A549 (cell line): Measurements from ENCODE around the gene TRPM6. TPM values are rescaled to one million over a fixed set of nuclear protein-coding genes. Genes with fewer than 3 reads are reported as not detected.

ENCODE experiments used
- ATAC-seq, 2 experiments: fragments of 200-7000 bp in 1 of 2; fragments of >200 bp in 1 of 2; cut with Nextera tagmentation in 1 of 2; cut with Tn5 transposase in 1 of 2; 3 replicates each; pipeline versions ENCODE4 v1.8.0 to v1.9.1; 2018 to 2020; ENCODE audit warnings: mild to moderate bottlenecking in 1 of 2, moderate library complexity in 1 of 2
- CTCF ChIA-PET: fragments of 300-600 bp; sonication (Branson Sonifier 250); formaldehyde crosslinking; extraction: SDS; loops from one replicate; lab custom pipeline; 2021; ENCODE audit warnings: antibody characterized with exemption, inconsistent platforms; lab: Yijun Ruan, JAX
- POLR2A ChIA-PET: fragments of 350-600 bp; formaldehyde crosslinking; extraction: SDS; loops from one replicate; lab custom pipeline; 2021; ENCODE audit warnings: antibody characterized with exemption, inconsistent platforms; lab: Yijun Ruan, JAX
- DNase-seq, 2 experiments: peaks; one replicate each; pipeline versions ENCODE4 v3.0.0 to v3.0.0-alpha.2; 2011 to 2016; ENCODE audit warnings: low read depth in 1 of 2, low spot score in 1 of 2
- FAIRE-seq: peaks from 2 replicates; lab custom pipeline; 2011; peaks lifted over from hg19 to GRCh38; lab: Jason Lieb, UNC
- H3K27ac ChIP-seq, 2 experiments: fragments of >200 bp; sonication (Bioruptor Twin); formaldehyde crosslinking; 3 replicates each; pipeline ENCODE4 v1.5.1; 2016 to 2017
- H3K4me1 ChIP-seq: fragments of >200 bp; sonication (Bioruptor Twin); formaldehyde crosslinking; 3 replicates; pipeline ENCODE4 v1.6.1; 2016
- H3K4me2 ChIP-seq: fragments of >200 bp; sonication (Bioruptor Twin); formaldehyde crosslinking; 3 replicates; pipeline ENCODE4 v1.6.1; 2016
- H3K4me3 ChIP-seq: fragments of >200 bp; sonication (Bioruptor Twin); formaldehyde crosslinking; 3 replicates; pipeline ENCODE4 v1.5.1; 2016
- H3K9me3 ChIP-seq: fragments of >200 bp; sonication (Bioruptor Twin); formaldehyde crosslinking; 3 replicates; pipeline ENCODE4 v1.6.1; 2016
- BHLHE40 ChIP-seq: IDR thresholded peaks from 2 replicates; pipeline ENCODE4 v1.6.1; 2012; ENCODE audit warnings: low read depth, low read length, inconsistent platforms
- CBX2 ChIP-seq: fragments of 200-600 bp; sonication (generic); IDR thresholded peaks from 2 replicates; pipeline ENCODE4 v1.6.1; 2016; ENCODE audit warnings: low read depth, mild to moderate bottlenecking, borderline replicate concordance
- CBX8 ChIP-seq: fragments of 200-600 bp; sonication (generic); IDR thresholded peaks from 2 replicates; pipeline ENCODE4 v1.6.1; 2016
- EHMT2 ChIP-seq: fragments of 200-600 bp; sonication (generic); IDR thresholded peaks from 2 replicates; pipeline ENCODE4 v1.6.1; 2016; ENCODE audit warnings: antibody characterized with exemption, low read depth, mild to moderate bottlenecking, moderate library complexity
- EP300 ChIP-seq, 2 experiments: fragments of >200 bp; sonication (Bioruptor Twin); formaldehyde crosslinking; IDR thresholded peaks; 2 replicates in 1 of 2; 3 replicates in 1 of 2; pipeline ENCODE4 v1.6.1; 2016 to 2017
- ESRRA ChIP-seq: fragments of 150-350 bp; IDR thresholded peaks from 2 replicates; pipeline ENCODE4 v1.6.1; 2014; ENCODE audit warnings: mild to moderate bottlenecking, low read length, borderline replicate concordance
- HOXA7 ChIP-seq: fragments of 250-450 bp; sonication (Bioruptor Pico); IDR thresholded peaks from 2 replicates; pipeline ENCODE4 v1.5.0; 2020; ENCODE audit warnings: mild to moderate bottlenecking, moderate library complexity
- HOXB5 ChIP-seq: fragments of 250-450 bp; sonication (Bioruptor Pico); IDR thresholded peaks from 2 replicates; pipeline ENCODE4 v1.5.0; 2020; ENCODE audit warnings: mild to moderate bottlenecking, moderate library complexity
- JUN ChIP-seq, 2 experiments: fragments of >200 bp; sonication (Bioruptor Twin); formaldehyde crosslinking; IDR thresholded peaks; 2 replicates in 1 of 2; 3 replicates in 1 of 2; pipeline ENCODE4 v1.6.1; 2016 to 2017
- JUNB ChIP-seq: fragments of >200 bp; sonication (Bioruptor Twin); formaldehyde crosslinking; IDR thresholded peaks from 2 replicates; pipeline ENCODE4 v1.6.1; 2016
- KDM1A ChIP-seq: fragments of 200-600 bp; sonication (generic); IDR thresholded peaks from 2 replicates; pipeline ENCODE4 v1.6.1; 2016; ENCODE audit warnings: low read depth, mild to moderate bottlenecking
- KDM5A ChIP-seq: fragments of 200-600 bp; sonication (generic); IDR thresholded peaks from 2 replicates; pipeline ENCODE4 v1.6.1; 2016; ENCODE audit warnings: antibody characterized with exemption, mild to moderate bottlenecking
- MYC ChIP-seq: IDR thresholded peaks from 2 replicates; pipeline ENCODE4 v1.6.1; 2012; ENCODE audit warnings: mild to moderate bottlenecking, inconsistent platforms, low read length, improper control_type of control experiment, borderline replicate concordance
- NFE2L2 ChIP-seq: fragments of 150-350 bp; conservative IDR thresholded peaks from 2 replicates; pipeline ENCODE4 v1.6.1; 2014; ENCODE audit warnings: low read length
- PHF8 ChIP-seq: fragments of 200-600 bp; sonication (generic); IDR thresholded peaks from 2 replicates; pipeline ENCODE4 v1.6.1; 2016; ENCODE audit warnings: low read depth, mild to moderate bottlenecking, antibody characterized with exemption, moderate library complexity, borderline replicate concordance
- RAD21 ChIP-seq, 2 experiments: fragments of >200 bp in 1 of 2; sonication (Bioruptor Twin) in 1 of 2; formaldehyde crosslinking in 1 of 2; IDR thresholded peaks in 1 of 2; conservative IDR thresholded peaks in 1 of 2; 2 replicates in 1 of 2; 3 replicates in 1 of 2; pipeline ENCODE4 v1.6.1; 2012 to 2018; ENCODE audit warnings: inconsistent platforms in 1 of 2
- RARB ChIP-seq: fragments of 250-450 bp; sonication (Bioruptor Pico); IDR thresholded peaks from 2 replicates; pipeline ENCODE4 v1.8.0; 2021; ENCODE audit warnings: mild to moderate bottlenecking, moderate library complexity
- SMC3 ChIP-seq: fragments of >200 bp; sonication (Bioruptor Twin); formaldehyde crosslinking; IDR thresholded peaks from 3 replicates; pipeline ENCODE4 v1.6.1; 2018; ENCODE audit warnings: inconsistent platforms
- ZNF302 ChIP-seq: fragments of 250-450 bp; sonication (Bioruptor Pico); IDR thresholded peaks from 2 replicates; pipeline ENCODE4 v1.9.0; 2021; ENCODE audit warnings: inconsistent platforms, mild to moderate bottlenecking, moderate library complexity
- ZSCAN20 ChIP-seq: fragments of 250-450 bp; sonication (Bioruptor Pico); IDR thresholded peaks from 2 replicates; pipeline ENCODE4 v1.8.0; 2022; ENCODE audit warnings: mild to moderate bottlenecking, moderate library complexity
- WGBS: methylation state at CpG from one replicate; pipeline ENCODE4 v1.1.6; 2017; ENCODE audit errors: missing lambda C conversion rate; 5-methylcytosine and 5-hydroxymethylcytosine counted together
- polyA plus RNA-seq, 4 experiments: library from polyadenylated mRNA; depleted of rRNA in 3 of 4; stranded (reverse); fragments of >200 nt; fragmentation: RNase III in 1 of 4; extraction: RNeasy Plus Mini Kit Qiagen cat#74134 plus additional on column Dnase treatment in 1 of 4; gene quantifications; 2 replicates in 3 of 4; 3 replicates in 1 of 4; pipeline ENCODE4 v1.2.3, GENCODE V29; 2011 to 2017
- TF ChIP-seq, protein P1 (sequence below): fragments of >200 bp; sonication (Bioruptor Twin); formaldehyde crosslinking; IDR thresholded peaks from 3 replicates; pipeline ENCODE4 v1.5.1; 2016
- TF ChIP-seq, protein P2 (sequence below): IDR thresholded peaks from 2 replicates; pipeline ENCODE4 v1.6.1; 2012
- TF ChIP-seq, protein P3 (sequence below): fragments of 450-650 bp; IDR thresholded peaks from 2 replicates; pipeline ENCODE4 v1.6.1; 2014; ENCODE audit warnings: antibody characterized with exemption
- TF ChIP-seq, protein P4 (sequence below): fragments of 150-350 bp; IDR thresholded peaks from 2 replicates; pipeline ENCODE4 v1.6.1; 2014; ENCODE audit warnings: low read depth, mild to moderate bottlenecking, low read length
- TF ChIP-seq, protein P5 (sequence below): IDR thresholded peaks from 2 replicates; pipeline ENCODE4 v1.6.1; 2012

Gene TRPM6
- polyA plus RNA-seq, 2 of the 4 experiments (the other 2 are of a cell fraction), result 1.5 to 2.1 TPM

DNA sequence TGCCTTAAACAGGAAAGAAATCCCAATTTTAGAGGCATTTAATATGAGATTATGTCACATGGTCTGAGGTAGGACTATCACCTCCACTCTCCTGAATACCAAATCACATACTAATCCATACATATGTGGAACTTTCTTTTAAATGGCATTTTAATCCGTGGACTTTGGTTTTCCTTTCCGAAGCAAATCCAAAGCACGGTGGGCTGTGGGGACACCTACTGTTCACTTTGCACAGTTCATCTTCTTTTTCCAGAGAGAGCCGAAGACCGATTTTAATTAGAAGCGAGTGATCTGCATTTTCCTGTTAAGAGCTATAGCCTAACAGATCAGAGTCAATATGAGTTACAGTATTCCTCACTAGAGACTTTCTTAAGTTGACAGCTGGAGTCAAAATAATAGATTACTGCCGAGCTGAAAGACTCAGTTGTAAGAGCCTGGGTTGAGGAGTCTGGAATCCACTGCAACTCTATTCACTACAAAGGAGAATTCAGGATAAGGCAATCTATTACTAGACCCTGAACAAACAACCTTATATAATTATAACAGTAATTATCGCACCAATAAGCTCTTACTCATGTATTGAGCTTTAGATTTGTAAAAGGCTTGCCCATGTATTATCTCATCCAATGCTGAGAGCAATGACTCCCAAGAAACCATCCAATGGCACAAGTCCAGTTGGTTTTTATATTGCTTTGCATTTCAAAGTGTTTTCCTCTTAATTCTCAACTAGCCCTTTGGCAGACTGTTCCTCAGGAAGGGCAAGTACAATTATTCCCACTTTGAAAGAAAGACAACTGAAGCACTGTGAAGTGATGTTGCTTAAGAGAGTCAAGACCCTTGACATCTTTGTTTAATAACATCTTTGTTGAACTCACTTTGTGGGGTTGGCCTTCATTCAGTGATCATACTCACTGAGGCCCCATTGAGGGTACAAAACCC is 144.7 kb downstream of the TRPM6 start:
- ChIA-PET CTCF (interaction anchor here (0.6 to 1.7 kb wide), 17 partner anchors 9 to 1543 kb away, joined by 3 to 9 read pairs (median 3); no protein-coding TSS in a partner anchor), POLR2A (no interaction called here)
- Histone ChIP-seq H3K4me1 (no peaks in the 10 kb centered on the region), H3K4me3 (no peak overlapping the region), H3K9me3 (no peaks in the 10 kb centered on the region), H3K4me2 (no peak overlapping the region; the same call in 2 of the 3 replicates), H3K27ac (no peak overlapping the region)
- FAIRE-seq, result peak; percentile 78
- ATAC-seq, result peak; percentile 68 to 70; a peak in 5 of 6 replicates
- WGBS, result 24% methylated on average over 8 of the region's 8 CpGs
- TF ChIP-seq CBX8, result no peak
- peak; percentile 47; the same call in 2 of the 3 replicates for TF ChIP-seq SMC3
- TF ChIP-seq, protein P1, sequence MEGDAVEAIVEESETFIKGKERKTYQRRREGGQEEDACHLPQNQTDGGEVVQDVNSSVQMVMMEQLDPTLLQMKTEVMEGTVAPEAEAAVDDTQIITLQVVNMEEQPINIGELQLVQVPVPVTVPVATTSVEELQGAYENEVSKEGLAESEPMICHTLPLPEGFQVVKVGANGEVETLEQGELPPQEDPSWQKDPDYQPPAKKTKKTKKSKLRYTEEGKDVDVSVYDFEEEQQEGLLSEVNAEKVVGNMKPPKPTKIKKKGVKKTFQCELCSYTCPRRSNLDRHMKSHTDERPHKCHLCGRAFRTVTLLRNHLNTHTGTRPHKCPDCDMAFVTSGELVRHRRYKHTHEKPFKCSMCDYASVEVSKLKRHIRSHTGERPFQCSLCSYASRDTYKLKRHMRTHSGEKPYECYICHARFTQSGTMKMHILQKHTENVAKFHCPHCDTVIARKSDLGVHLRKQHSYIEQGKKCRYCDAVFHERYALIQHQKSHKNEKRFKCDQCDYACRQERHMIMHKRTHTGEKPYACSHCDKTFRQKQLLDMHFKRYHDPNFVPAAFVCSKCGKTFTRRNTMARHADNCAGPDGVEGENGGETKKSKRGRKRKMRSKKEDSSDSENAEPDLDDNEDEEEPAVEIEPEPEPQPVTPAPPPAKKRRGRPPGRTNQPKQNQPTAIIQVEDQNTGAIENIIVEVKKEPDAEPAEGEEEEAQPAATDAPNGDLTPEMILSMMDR, result peak; percentile 66
- no peak for TF ChIP-seq NFE2L2
- TF ChIP-seq RAD21 (conservative IDR thresholded peaks at IDR 0.05 in 1 of 2, IDR thresholded peaks at IDR 0.05 in 1 of 2), result peak; percentile 64 to 69
- no peak for TF ChIP-seq RARB (CRISPR knock-in tag)
- TF ChIP-seq EHMT2, result no peak
- no peak for TF ChIP-seq CBX2
- TF ChIP-seq HOXA7, result no peak
- DNase-seq, result peak; percentile 15 to 33

DNA sequence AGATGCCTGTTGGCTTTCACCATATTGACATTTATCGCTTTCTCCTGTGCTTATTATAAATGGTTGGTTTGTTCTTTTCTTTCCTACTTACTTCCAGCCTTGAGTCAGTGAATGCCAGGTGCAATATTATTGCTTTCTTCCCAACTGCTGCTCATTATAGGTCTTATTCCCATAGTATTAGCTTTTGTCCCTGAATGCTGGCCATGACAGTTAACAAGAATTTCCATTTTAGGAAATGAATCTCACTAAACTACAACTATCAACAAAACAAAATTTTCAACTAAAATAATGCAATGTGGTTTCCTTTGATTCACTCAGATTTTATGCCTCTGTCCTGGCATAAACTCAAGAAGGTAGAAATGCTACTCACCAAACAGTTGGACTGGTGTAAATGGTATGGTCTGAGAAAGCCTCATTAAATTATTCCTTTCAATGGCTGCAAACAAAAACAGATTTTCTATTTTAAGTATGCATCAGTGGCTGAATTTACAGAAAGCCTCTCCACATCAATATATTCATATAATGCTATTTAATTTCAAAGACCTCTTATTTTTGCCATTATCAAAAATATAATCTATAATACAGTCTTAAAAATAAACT is 145.4 kb downstream of the TRPM6 start:
- Histone ChIP-seq H3K4me3 (no peak overlapping the region), H3K27ac (no peak overlapping the region), H3K4me2 (no peak overlapping the region; the same call in 2 of the 3 replicates), H3K9me3 (no peaks in the 10 kb centered on the region), H3K4me1 (no peaks in the 10 kb centered on the region)
- ATAC-seq, result no peak
- TF ChIP-seq, protein P2, sequence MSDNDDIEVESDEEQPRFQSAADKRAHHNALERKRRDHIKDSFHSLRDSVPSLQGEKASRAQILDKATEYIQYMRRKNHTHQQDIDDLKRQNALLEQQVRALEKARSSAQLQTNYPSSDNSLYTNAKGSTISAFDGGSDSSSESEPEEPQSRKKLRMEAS, result no peak
- TF ChIP-seq KDM1A, result no peak
- TF ChIP-seq ZNF302, result no peak
- TF ChIP-seq EP300 (IDR thresholded peaks at IDR 0.05), result no peak
- no peak for TF ChIP-seq SMC3
- no peak for TF ChIP-seq JUN (IDR thresholded peaks at IDR 0.05)
- POLR2A ChIA-PET, result no interaction called here
- DNase-seq, result no peak
- CTCF ChIA-PET, result interaction anchor here (0.7 to 1.7 kb wide), 11 partner anchors 9 to 1542 kb away, joined by 3 to 9 read pairs (median 3); no protein-coding TSS in a partner anchor
- 92% methylated on average over 1 of the region's 1 CpG for WGBS
- FAIRE-seq, result no peak

DNA sequence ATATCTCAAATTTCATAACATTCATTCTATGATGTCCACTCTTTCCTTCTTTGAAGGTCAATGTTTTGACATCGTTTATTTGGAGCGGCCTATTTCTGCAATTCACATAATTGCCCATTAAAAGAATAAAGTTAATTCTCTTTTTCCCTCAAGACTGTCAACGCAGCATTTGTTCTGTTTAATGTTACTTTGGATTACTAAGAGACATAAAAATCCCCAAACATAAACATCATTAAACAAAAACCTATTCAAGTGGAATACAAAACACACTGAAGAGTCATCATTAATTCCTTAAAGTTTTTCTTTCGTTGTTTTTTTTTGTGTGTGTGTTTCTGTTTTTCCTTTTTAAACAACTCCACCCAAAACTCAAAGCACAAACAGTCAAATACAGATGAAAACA is 151.1 kb downstream of the TRPM6 start:
- no peaks in the 10 kb centered on the region for H3K4me1 ChIP-seq
- ChIA-PET POLR2A (no interaction called here), CTCF (no interaction called here)
- WGBS, result 72% methylated on average over 4 of the region's 4 CpGs
- no peak for ATAC-seq
- no peak for DNase-seq
- no peak for FAIRE-seq
- no peak overlapping the region for H3K27ac ChIP-seq
- no peak overlapping the region for H3K4me2 ChIP-seq
- H3K9me3 ChIP-seq, result no peaks in the 10 kb centered on the region
- H3K4me3 ChIP-seq, result no peak overlapping the region
- TF ChIP-seq HOXB5 (CRISPR knock-in tag), result no peak
- TF ChIP-seq PHF8, result no peak
- TF ChIP-seq HOXA7, result no peak
- TF ChIP-seq, protein P3, sequence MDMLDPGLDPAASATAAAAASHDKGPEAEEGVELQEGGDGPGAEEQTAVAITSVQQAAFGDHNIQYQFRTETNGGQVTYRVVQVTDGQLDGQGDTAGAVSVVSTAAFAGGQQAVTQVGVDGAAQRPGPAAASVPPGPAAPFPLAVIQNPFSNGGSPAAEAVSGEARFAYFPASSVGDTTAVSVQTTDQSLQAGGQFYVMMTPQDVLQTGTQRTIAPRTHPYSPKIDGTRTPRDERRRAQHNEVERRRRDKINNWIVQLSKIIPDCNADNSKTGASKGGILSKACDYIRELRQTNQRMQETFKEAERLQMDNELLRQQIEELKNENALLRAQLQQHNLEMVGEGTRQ, result no peak
- TF ChIP-seq EP300 (IDR thresholded peaks at IDR 0.05), result no peak
- no peak for TF ChIP-seq ESRRA
- no peak for TF ChIP-seq ZSCAN20 (CRISPR knock-in tag)
- TF ChIP-seq KDM5A, result no peak
- TF ChIP-seq, protein P4, sequence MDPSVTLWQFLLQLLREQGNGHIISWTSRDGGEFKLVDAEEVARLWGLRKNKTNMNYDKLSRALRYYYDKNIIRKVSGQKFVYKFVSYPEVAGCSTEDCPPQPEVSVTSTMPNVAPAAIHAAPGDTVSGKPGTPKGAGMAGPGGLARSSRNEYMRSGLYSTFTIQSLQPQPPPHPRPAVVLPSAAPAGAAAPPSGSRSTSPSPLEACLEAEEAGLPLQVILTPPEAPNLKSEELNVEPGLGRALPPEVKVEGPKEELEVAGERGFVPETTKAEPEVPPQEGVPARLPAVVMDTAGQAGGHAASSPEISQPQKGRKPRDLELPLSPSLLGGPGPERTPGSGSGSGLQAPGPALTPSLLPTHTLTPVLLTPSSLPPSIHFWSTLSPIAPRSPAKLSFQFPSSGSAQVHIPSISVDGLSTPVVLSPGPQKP, result no peak
- TF ChIP-seq BHLHE40, result no peak
- TF ChIP-seq EHMT2, result no peak
- TF ChIP-seq JUNB, result no peak
- TF ChIP-seq, protein P5, sequence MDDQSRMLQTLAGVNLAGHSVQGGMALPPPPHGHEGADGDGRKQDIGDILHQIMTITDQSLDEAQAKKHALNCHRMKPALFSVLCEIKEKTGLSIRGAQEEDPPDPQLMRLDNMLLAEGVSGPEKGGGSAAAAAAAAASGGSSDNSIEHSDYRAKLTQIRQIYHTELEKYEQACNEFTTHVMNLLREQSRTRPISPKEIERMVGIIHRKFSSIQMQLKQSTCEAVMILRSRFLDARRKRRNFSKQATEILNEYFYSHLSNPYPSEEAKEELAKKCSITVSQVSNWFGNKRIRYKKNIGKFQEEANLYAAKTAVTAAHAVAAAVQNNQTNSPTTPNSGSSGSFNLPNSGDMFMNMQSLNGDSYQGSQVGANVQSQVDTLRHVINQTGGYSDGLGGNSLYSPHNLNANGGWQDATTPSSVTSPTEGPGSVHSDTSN, result no peak
- no peak for TF ChIP-seq MYC
